Measurements from ENCODE around the gene PPP2R2C.

The PPP2R2C gene

DNA sequence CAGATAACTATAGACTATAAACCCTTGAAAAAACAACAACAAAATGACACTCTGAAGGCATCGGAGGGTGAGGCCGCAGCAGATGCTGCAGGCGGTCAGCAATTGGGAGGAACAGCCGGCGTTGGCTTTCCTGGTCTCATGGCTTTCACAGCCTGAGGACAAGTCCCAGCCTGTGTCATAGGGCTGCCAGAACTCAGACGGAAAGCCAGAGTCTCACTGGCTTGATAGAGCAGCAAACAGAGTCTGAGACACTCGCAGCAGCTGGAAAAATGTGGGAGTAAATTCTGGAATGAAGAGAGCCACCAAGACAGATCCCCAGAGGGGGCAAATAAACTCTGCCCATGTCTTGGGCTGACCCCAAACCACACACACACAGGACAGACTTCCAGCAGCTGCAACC is 86.3 kb downstream of the PPP2R2C start:
- Histone ChIP-seq H3K23ac (ENCODE audit: low read length in 2 of 2) (no peak overlapping the region), H2BK120ac (ENCODE audit: low read depth, low read length) (no peak overlapping the region), H4K8ac (ENCODE audit: low read length) (no peak overlapping the region), H3K27ac (ENCODE audit: low read length, poor library complexity, severe bottlenecking) (no peak overlapping the region), H3K27me3 (ENCODE audit: control insufficient read depth in 1 of 2, insufficient read depth in 1 of 2, low read length in 2 of 2) (peaks cover 27 to 81% of the 10 kb centered on the region in 2 experiments), H3K9me3 (ENCODE audit: control insufficient read depth, low read length) (no peaks in the 10 kb centered on the region), H4K91ac (ENCODE audit: low read length) (no peak overlapping the region), H3K9ac (ENCODE audit: low read length) (no peak overlapping the region), H2BK5ac (ENCODE audit: low read depth, low read length, poor library complexity, severe bottlenecking) (no peak overlapping the region), H3K79me1 (replicated peaks; ENCODE audit: low read length, poor library complexity, severe bottlenecking) (no peaks in the 10 kb centered on the region), H3K4me3 (ENCODE audit: insufficient read depth in 1 of 2, low read depth in 1 of 2, low read length in 2 of 2) (no peak overlapping the region), H3K18ac (ENCODE audit: low read depth in 1 of 2, low read length in 2 of 2) (no peak overlapping the region), H3K36me3 (ENCODE audit: control insufficient read depth in 1 of 2, insufficient read depth in 2 of 2, low read depth in 1 of 2, low read length in 2 of 2) (no peaks in the 10 kb centered on the region), H3K4ac (ENCODE audit: low read depth in 1 of 2, low read length in 2 of 2) (no peak overlapping the region), H2AFZ (ENCODE audit: low read depth, low read length) (no peak overlapping the region), H3K4me1 (ENCODE audit: control insufficient read depth, insufficient read depth, low read depth, low read length) (no peaks in the 10 kb centered on the region), H2BK12ac (ENCODE audit: low read length in 2 of 2) (no peak overlapping the region), H3K14ac (ENCODE audit: low read length in 2 of 2) (no peak overlapping the region), H2AK5ac (ENCODE audit: low read length, severe bottlenecking) (no peak overlapping the region), H2BK15ac (ENCODE audit: low read depth, poor library complexity, severe bottlenecking) (no peak overlapping the region), H3K4me2 (ENCODE audit: low read length, poor library complexity, severe bottlenecking) (no peak overlapping the region)
- no peak for DNase-seq
- WGBS: 91% methylated on average over 7 of the region's 7 CpGs

DNA sequence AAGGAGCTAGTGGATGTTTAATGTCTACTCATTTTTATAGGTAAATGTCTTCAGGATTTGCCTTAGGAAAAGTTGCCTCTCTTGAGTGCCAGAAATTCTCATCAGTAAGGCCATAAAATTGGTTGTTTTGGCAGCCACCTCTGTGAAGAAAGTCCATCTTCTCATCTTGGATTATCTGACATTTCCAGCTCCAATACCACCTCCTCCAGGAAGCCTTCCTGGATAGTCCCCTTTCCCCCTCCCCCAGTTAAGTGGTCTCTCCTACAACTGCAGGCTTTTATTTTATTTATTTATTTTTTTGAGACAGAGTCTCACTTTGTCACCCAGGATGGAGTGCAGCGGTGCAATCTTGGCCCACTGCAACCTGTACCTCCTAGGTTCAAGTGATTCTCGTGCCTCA is 87.1 kb downstream of the PPP2R2C start:
- Histone ChIP-seq H3K4ac (ENCODE audit: low read depth in 1 of 2, low read length in 2 of 2) (no peak overlapping the region), H3K79me1 (replicated peaks; ENCODE audit: low read length, poor library complexity, severe bottlenecking) (no peaks in the 10 kb centered on the region), H2BK120ac (ENCODE audit: low read depth, low read length) (no peak overlapping the region), H2BK12ac (ENCODE audit: low read length in 2 of 2) (no peak overlapping the region), H2AFZ (ENCODE audit: low read depth, low read length) (no peak overlapping the region), H3K36me3 (ENCODE audit: control insufficient read depth in 1 of 2, insufficient read depth in 2 of 2, low read depth in 1 of 2, low read length in 2 of 2) (no peaks in the 10 kb centered on the region), H2BK5ac (ENCODE audit: low read depth, low read length, poor library complexity, severe bottlenecking) (no peak overlapping the region), H4K8ac (ENCODE audit: low read length) (no peak overlapping the region), H3K4me3 (ENCODE audit: insufficient read depth in 1 of 2, low read depth in 1 of 2, low read length in 2 of 2) (no peak overlapping the region), H3K4me2 (ENCODE audit: low read length, poor library complexity, severe bottlenecking) (no peak overlapping the region), H3K9me3 (ENCODE audit: control insufficient read depth, low read length) (no peaks in the 10 kb centered on the region), H4K91ac (ENCODE audit: low read length) (no peak overlapping the region), H3K23ac (ENCODE audit: low read length in 2 of 2) (no peak overlapping the region), H3K18ac (ENCODE audit: low read depth in 1 of 2, low read length in 2 of 2) (no peak overlapping the region), H3K4me1 (ENCODE audit: control insufficient read depth, insufficient read depth, low read depth, low read length) (no peaks in the 10 kb centered on the region), H2BK15ac (ENCODE audit: low read depth, poor library complexity, severe bottlenecking) (no peak overlapping the region), H3K27ac (ENCODE audit: low read length, poor library complexity, severe bottlenecking) (no peak overlapping the region), H3K14ac (ENCODE audit: low read length in 2 of 2) (no peak overlapping the region), H2AK5ac (ENCODE audit: low read length, severe bottlenecking) (no peak overlapping the region), H3K9ac (ENCODE audit: low read length) (no peak overlapping the region), H3K27me3 (ENCODE audit: control insufficient read depth in 1 of 2, insufficient read depth in 1 of 2, low read length in 2 of 2) (peaks cover 26 to 84% of the 10 kb centered on the region in 2 experiments)
- DNase-seq: no peak
- WGBS: 86% methylated on average over 1 of the region's 2 CpGs

DNA sequence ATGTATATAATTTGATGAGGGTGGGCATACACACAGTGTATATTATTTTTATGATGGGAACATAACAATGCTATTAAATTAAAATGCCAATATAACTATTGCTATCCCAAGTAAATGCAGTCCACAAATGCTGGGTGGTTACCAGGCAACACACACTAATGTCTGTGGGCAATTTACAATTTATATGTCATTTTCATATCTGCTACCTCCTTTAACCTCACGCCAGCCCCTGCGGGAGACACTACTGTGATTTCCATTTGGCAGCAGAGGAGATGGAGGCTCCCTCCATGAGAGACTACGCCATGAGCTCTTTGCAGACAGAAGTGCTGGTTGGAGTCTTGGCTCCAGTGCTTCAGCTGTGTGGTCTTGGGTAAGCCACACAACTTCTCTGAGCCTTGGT is 87.9 kb downstream of the PPP2R2C start:
- no peak overlapping the region for H2BK120ac ChIP-seq (ENCODE audit: low read depth, low read length)

DNA sequence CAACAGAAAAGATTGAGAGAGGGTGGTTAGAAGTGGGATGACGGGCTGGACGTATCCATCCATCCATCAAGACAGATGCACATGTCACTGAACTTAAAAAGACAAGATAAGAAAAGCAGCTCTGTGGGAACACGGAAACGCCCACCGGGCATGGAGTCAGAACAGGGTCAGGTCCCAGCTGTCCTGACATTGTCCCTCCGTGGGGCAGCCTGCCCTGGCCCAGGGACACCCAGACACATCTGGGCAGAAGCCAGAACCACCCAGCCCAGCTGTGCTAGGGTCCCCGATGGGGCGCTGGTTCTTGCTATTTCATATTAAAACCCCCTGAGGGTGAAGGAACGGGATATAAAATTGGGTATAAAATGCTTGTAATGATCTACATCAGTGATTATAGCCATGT is 88.5 kb downstream of the PPP2R2C start:
- Histone ChIP-seq H3K36me3 (ENCODE audit: control insufficient read depth in 1 of 2, insufficient read depth in 2 of 2, low read depth in 1 of 2, low read length in 2 of 2) (no peaks in the 10 kb centered on the region), H3K14ac (ENCODE audit: low read length in 2 of 2) (no peak overlapping the region), H3K27ac (ENCODE audit: low read length, poor library complexity, severe bottlenecking) (no peak overlapping the region), H3K4me2 (ENCODE audit: low read length, poor library complexity, severe bottlenecking) (no peak overlapping the region), H3K23ac (ENCODE audit: low read length in 2 of 2) (no peak overlapping the region), H3K4me3 (ENCODE audit: insufficient read depth in 1 of 2, low read depth in 1 of 2, low read length in 2 of 2) (no peak overlapping the region), H2AK5ac (ENCODE audit: low read length, severe bottlenecking) (no peak overlapping the region), H4K91ac (ENCODE audit: low read length) (no peak overlapping the region), H3K79me1 (replicated peaks; ENCODE audit: low read length, poor library complexity, severe bottlenecking) (no peaks in the 10 kb centered on the region), H3K9ac (ENCODE audit: low read length) (no peak overlapping the region), H2AFZ (ENCODE audit: low read depth, low read length) (no peak overlapping the region), H2BK15ac (ENCODE audit: low read depth, poor library complexity, severe bottlenecking) (no peak overlapping the region), H3K4me1 (ENCODE audit: control insufficient read depth, insufficient read depth, low read depth, low read length) (no peaks in the 10 kb centered on the region), H2BK120ac (ENCODE audit: low read depth, low read length) (no peak overlapping the region), H3K27me3 (ENCODE audit: control insufficient read depth in 1 of 2, insufficient read depth in 1 of 2, low read length in 2 of 2) (peaks cover 22 to 83% of the 10 kb centered on the region in 2 experiments), H2BK5ac (ENCODE audit: low read depth, low read length, poor library complexity, severe bottlenecking) (no peak overlapping the region), H3K4ac (ENCODE audit: low read depth in 1 of 2, low read length in 2 of 2) (no peak overlapping the region), H3K18ac (ENCODE audit: low read depth in 1 of 2, low read length in 2 of 2) (no peak overlapping the region), H4K8ac (ENCODE audit: low read length) (no peak overlapping the region), H3K9me3 (ENCODE audit: control insufficient read depth, low read length) (no peaks in the 10 kb centered on the region), H2BK12ac (ENCODE audit: low read length in 2 of 2) (no peak overlapping the region)
- DNase-seq: no peak
- 81% methylated on average over 8 of the region's 9 CpGs for WGBS

More for the DNA sequence above, 87.9 kb downstream of the PPP2R2C start:
- no peak for DNase-seq
- H2BK5ac ChIP-seq (ENCODE audit: low read depth, low read length, poor library complexity, severe bottlenecking): no peak overlapping the region
- no peak overlapping the region for H4K91ac ChIP-seq (ENCODE audit: low read length)
- H2AFZ ChIP-seq (ENCODE audit: low read depth, low read length): no peak overlapping the region
- no peaks in the 10 kb centered on the region for H3K4me1 ChIP-seq (ENCODE audit: control insufficient read depth, insufficient read depth, low read depth, low read length)
- no peaks in the 10 kb centered on the region for H3K79me1 ChIP-seq (replicated peaks; ENCODE audit: low read length, poor library complexity, severe bottlenecking)
- H3K36me3 ChIP-seq (ENCODE audit: control insufficient read depth in 1 of 2, insufficient read depth in 2 of 2, low read depth in 1 of 2, low read length in 2 of 2): no peaks in the 10 kb centered on the region
- H2BK12ac ChIP-seq (ENCODE audit: low read length in 2 of 2): no peak overlapping the region
- H3K4me3 ChIP-seq (ENCODE audit: insufficient read depth in 1 of 2, low read depth in 1 of 2, low read length in 2 of 2): no peak overlapping the region
- 78% methylated on average over 3 of the region's 3 CpGs for WGBS
- no peak overlapping the region for H3K4me2 ChIP-seq (ENCODE audit: low read length, poor library complexity, severe bottlenecking)
- no peaks in the 10 kb centered on the region for H3K9me3 ChIP-seq (ENCODE audit: control insufficient read depth, low read length)
- H3K23ac ChIP-seq (ENCODE audit: low read length in 2 of 2): no peak overlapping the region
- no peak overlapping the region for H3K9ac ChIP-seq (ENCODE audit: low read length)
- H4K8ac ChIP-seq (ENCODE audit: low read length): no peak overlapping the region
- no peak overlapping the region for H2BK15ac ChIP-seq (ENCODE audit: low read depth, poor library complexity, severe bottlenecking)
- H3K14ac ChIP-seq (ENCODE audit: low read length in 2 of 2): no peak overlapping the region
- no peak overlapping the region for H3K27ac ChIP-seq (ENCODE audit: low read length, poor library complexity, severe bottlenecking)
- H2AK5ac ChIP-seq (ENCODE audit: low read length, severe bottlenecking): no peak overlapping the region
- no peak overlapping the region for H3K4ac ChIP-seq (ENCODE audit: low read depth in 1 of 2, low read length in 2 of 2)
- H3K18ac ChIP-seq (ENCODE audit: low read depth in 1 of 2, low read length in 2 of 2): no peak overlapping the region
- H3K27me3 ChIP-seq (ENCODE audit: control insufficient read depth in 1 of 2, insufficient read depth in 1 of 2, low read length in 2 of 2): peaks cover 25 to 83% of the 10 kb centered on the region in 2 experiments
